ENCODE measurements around the gene OR5K3.

Gene OR5K3

DNA sequence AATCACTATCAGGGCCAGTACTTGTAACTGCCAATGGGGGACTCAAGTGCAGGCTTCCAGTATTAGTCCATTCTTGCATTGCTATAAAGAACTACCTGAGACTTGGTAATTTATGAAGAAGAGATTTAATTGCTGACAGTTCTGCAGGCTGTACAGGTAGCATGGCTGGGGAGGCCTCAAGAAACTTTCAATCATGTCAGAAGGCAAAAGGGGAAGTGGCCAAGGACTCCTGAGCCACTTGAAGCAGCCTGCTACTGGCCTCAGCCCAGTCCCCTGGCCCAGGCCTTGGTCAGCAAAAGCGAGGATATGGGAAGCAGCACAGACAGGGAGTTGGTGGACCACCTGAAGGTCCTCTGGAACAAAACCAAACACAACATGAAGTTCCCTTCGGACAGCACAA, 43.3 kb downstream of the OR5K3 start:
- no peak for DNase-seq (ENCODE audit: low spot score)

GRCh38 chr3:98434412-98434811, 43.9 kb downstream of the OR5K3 start:
- DNase-seq (ENCODE audit: low spot score): no peak

DNA sequence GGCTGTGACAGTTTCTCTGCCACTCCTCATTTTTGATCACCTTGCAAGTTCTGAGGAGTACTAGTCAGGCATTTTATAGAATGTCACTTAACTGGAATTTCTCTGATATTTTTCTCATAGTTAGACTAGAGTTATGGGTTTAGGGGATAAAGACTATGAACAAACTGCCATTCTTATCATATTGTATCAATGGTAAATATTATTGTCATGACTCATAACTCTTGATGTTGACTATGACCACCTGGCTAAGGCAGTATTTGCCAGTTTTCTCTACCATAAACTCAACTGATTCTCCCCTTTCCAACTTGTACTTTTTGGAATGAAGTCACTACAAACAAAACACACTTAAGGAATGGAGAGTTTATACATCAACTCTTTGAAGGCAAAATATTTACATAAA, 49.8 kb downstream of the OR5K3 start:
- DNase-seq (ENCODE audit: low spot score): no peak

Measured in SW480 (cell line).